Lower leg skin (tissue), 3 donors: ENCODE results near the gene CFAP54.

Source experiments
- POLR2A ChIP-seq, 2 donors: fragments of 450-650 bp; IDR thresholded peaks; one replicate each; pipeline ENCODE4 v1.6.1; 2016 to 2017; ENCODE audit warnings: antibody characterized with exemption in 2 of 2, mild to moderate bottlenecking in 1 of 2, moderate library complexity in 1 of 2
- TF ChIP-seq, protein P1 (sequence below), 3 donors: fragments of 450-650 bp; IDR thresholded peaks; one replicate each; pipeline ENCODE4 v1.5.1; 2016; ENCODE audit warnings: antibody characterized with exemption in 3 of 3, mild to moderate bottlenecking in 3 of 3, moderate library complexity in 2 of 3

DNA sequence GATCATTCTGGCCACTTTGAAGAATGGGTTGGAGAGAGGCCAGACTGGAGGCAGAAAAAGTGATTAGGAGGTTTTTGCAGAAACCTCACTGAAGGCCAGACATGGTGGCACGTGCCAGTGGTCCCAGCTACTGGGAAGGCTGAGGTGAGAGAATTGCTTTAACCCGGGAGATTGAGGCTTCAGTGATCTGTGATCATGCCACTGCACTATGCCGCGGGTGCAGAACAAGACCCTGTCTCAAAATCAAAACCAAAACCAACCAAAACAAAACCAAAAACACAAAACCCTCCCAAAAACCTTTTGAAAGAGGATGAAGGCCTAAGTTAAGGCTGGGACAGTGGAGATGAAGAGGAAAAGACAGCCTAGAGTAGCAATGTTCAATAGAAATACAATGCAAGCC is 15.2 kb upstream of the CFAP54 start:
- TF ChIP-seq, protein P1, sequence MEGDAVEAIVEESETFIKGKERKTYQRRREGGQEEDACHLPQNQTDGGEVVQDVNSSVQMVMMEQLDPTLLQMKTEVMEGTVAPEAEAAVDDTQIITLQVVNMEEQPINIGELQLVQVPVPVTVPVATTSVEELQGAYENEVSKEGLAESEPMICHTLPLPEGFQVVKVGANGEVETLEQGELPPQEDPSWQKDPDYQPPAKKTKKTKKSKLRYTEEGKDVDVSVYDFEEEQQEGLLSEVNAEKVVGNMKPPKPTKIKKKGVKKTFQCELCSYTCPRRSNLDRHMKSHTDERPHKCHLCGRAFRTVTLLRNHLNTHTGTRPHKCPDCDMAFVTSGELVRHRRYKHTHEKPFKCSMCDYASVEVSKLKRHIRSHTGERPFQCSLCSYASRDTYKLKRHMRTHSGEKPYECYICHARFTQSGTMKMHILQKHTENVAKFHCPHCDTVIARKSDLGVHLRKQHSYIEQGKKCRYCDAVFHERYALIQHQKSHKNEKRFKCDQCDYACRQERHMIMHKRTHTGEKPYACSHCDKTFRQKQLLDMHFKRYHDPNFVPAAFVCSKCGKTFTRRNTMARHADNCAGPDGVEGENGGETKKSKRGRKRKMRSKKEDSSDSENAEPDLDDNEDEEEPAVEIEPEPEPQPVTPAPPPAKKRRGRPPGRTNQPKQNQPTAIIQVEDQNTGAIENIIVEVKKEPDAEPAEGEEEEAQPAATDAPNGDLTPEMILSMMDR (IDR thresholded peaks at IDR 0.05) = no peak
- TF ChIP-seq POLR2A (IDR thresholded peaks at IDR 0.05) = no peak
